IMR-90 (cell line): Measurements from ENCODE around the gene CDK15. TPM values are rescaled to one million over a fixed set of nuclear protein-coding genes. Genes with fewer than 3 reads are reported as not detected.

Experiments used
- ATAC-seq: fragments of 200-7000 bp; cut with Tn5 transposase; 2 replicates; pipeline ENCODE4 v1.9.1; 2020; ENCODE audit warnings: low read depth, mild to moderate bottlenecking, moderate library complexity
- BruUV-seq: library from RNA; stranded (reverse); fragments of 400-500 nt; replicated peaks from 2 replicates; lab custom pipeline; 2021; lab: Mats Ljungman, UMichigan
- CTCF ChIA-PET: fragments of 300-600 bp; formaldehyde crosslinking; extraction: SDS; loops from one replicate; lab custom pipeline; 2021; ENCODE audit warnings: antibody characterized with exemption; lab: Yijun Ruan, JAX
- POLR2A ChIA-PET: fragments of 300-600 bp; sonication (Branson Sonifier 250); formaldehyde crosslinking; loops from one replicate; lab custom pipeline; 2022; ENCODE audit warnings: antibody characterized with exemption; ENCODE audit not compliant: unreplicated experiment; lab: Charles Lee
- DNase-seq: peaks from one replicate; pipeline ENCODE4 v3.0.0; 2013
- H2AFZ ChIP-seq: replicated peaks from 2 replicates; pipeline ENCODE3; 2013; ENCODE audit warnings: low read length, mild to moderate bottlenecking; ENCODE audit not compliant: poor library complexity
- H2AK5ac ChIP-seq: 2 replicates; pipeline ENCODE4 v1.6.1; 2013; ENCODE audit warnings: low read depth, low read length, inconsistent platforms
- H2AK9ac ChIP-seq: replicated peaks from 2 replicates; pipeline ENCODE3; 2013; ENCODE audit warnings: mild to moderate bottlenecking, low read depth, low read length, moderate library complexity; ENCODE audit not compliant: poor library complexity
- H2BK120ac ChIP-seq: 2 replicates; pipeline ENCODE4 v1.6.1; 2013; ENCODE audit warnings: low read depth, low read length, inconsistent platforms
- H2BK15ac ChIP-seq: 3 replicates; pipeline ENCODE4 v1.6.1; 2013; ENCODE audit warnings: low read depth, low read length, inconsistent platforms
- H2BK20ac ChIP-seq: 2 replicates; pipeline ENCODE4 v1.6.1; 2013; ENCODE audit warnings: low read depth, mild to moderate bottlenecking, inconsistent platforms, low read length, moderate library complexity
- H2BK5ac ChIP-seq: 2 replicates; pipeline ENCODE4 v1.6.1; 2013; ENCODE audit warnings: mild to moderate bottlenecking, low read depth, low read length, inconsistent platforms; ENCODE audit not compliant: poor library complexity, severe bottlenecking
- H3K14ac ChIP-seq: replicated peaks from 2 replicates; pipeline ENCODE4 v1.6.1; 2013; ENCODE audit warnings: low read depth, low read length, inconsistent platforms
- H3K18ac ChIP-seq: 2 replicates; pipeline ENCODE4 v1.6.1; 2013; ENCODE audit warnings: low read depth, low read length, control low read depth
- H3K23ac ChIP-seq: 2 replicates; pipeline ENCODE4 v1.6.1; 2013; ENCODE audit warnings: low read depth, low read length, inconsistent platforms
- H3K27ac ChIP-seq: 2 replicates; pipeline ENCODE4 v1.5.1; 2013; ENCODE audit warnings: mild to moderate bottlenecking, control low read depth, low read length; ENCODE audit not compliant: insufficient read depth
- H3K27me3 ChIP-seq: 2 replicates; pipeline ENCODE4 v1.6.1; 2013; ENCODE audit warnings: low read length; ENCODE audit not compliant: control insufficient read depth, insufficient read depth
- H3K36me3 ChIP-seq: 2 replicates; pipeline ENCODE4 v1.6.1; 2013; ENCODE audit warnings: low read length, mixed read lengths; ENCODE audit not compliant: control insufficient read depth, insufficient read depth
- H3K4ac ChIP-seq: 2 replicates; pipeline ENCODE4 v1.6.1; 2013; ENCODE audit warnings: low read depth, low read length, inconsistent platforms
- H3K4me1 ChIP-seq: 2 replicates; pipeline ENCODE4 v1.6.1; 2013; ENCODE audit warnings: low read length, mixed read lengths; ENCODE audit not compliant: control insufficient read depth, insufficient read depth
- H3K4me2 ChIP-seq: 2 replicates; pipeline ENCODE4 v1.6.1; 2013; ENCODE audit warnings: low read depth, mild to moderate bottlenecking, control low read depth, low read length, moderate library complexity
- H3K4me3 ChIP-seq: 2 replicates; pipeline ENCODE4 v1.5.1; 2013; ENCODE audit warnings: low read depth, mild to moderate bottlenecking, control low read depth, low read length, moderate library complexity; ENCODE audit not compliant: insufficient read depth
- H3K56ac ChIP-seq: 2 replicates; pipeline ENCODE4 v1.6.1; 2013; ENCODE audit warnings: low read length, inconsistent platforms; ENCODE audit not compliant: insufficient read depth; ENCODE audit errors: extremely low read depth
- H3K79me1 ChIP-seq, 2 experiments: 2 replicates each; pipeline ENCODE4 v1.6.1; 2013; ENCODE audit warnings: low read length in 2 of 2, inconsistent platforms in 1 of 2, low read depth in 1 of 2
- H3K9ac ChIP-seq: 2 replicates; pipeline ENCODE4 v1.6.1; 2013; ENCODE audit warnings: low read depth, low read length, control low read depth
- H3K9me1 ChIP-seq: 2 replicates; pipeline ENCODE4 v1.6.1; 2013; ENCODE audit warnings: low read length, inconsistent platforms; ENCODE audit not compliant: insufficient read depth
- H3K9me3 ChIP-seq: 2 replicates; pipeline ENCODE4 v1.6.1; 2013; ENCODE audit warnings: low read length; ENCODE audit not compliant: control insufficient read depth, insufficient read depth
- H4K20me1 ChIP-seq: 2 replicates; pipeline ENCODE4 v1.6.1; 2013; ENCODE audit warnings: low read length, inconsistent platforms; ENCODE audit not compliant: insufficient read depth
- H4K5ac ChIP-seq: 2 replicates; pipeline ENCODE4 v1.6.1; 2013; ENCODE audit warnings: mild to moderate bottlenecking, low read depth, low read length, control low read depth
- H4K8ac ChIP-seq, 2 experiments: 2 replicates each; pipeline ENCODE4 v1.6.1; 2013; ENCODE audit warnings: low read depth in 2 of 2, low read length in 2 of 2, control low read depth in 1 of 2, inconsistent platforms in 1 of 2
- H4K91ac ChIP-seq: 2 replicates; pipeline ENCODE4 v1.6.1; 2013; ENCODE audit warnings: low read depth, low read length, inconsistent platforms; ENCODE audit not compliant: insufficient read depth
- BHLHE40 ChIP-seq: fragments of 150-350 bp; IDR thresholded peaks from 2 replicates; pipeline ENCODE4 v1.6.1; 2016; ENCODE audit warnings: mild to moderate bottlenecking, low read depth, low read length
- CEBPB ChIP-seq: IDR thresholded peaks from 2 replicates; pipeline ENCODE4 v1.6.1; 2012; ENCODE audit warnings: low read depth, low read length, improper control_type of control experiment
- CHD1 ChIP-seq: IDR thresholded peaks from 2 replicates; pipeline ENCODE4 v1.6.1; 2012; ENCODE audit warnings: low read depth, low read length, improper control_type of control experiment
- FOS ChIP-seq: fragments of 150-350 bp; IDR thresholded peaks from 2 replicates; pipeline ENCODE4 v1.6.1; 2016; ENCODE audit warnings: low read depth, low read length
- MAFK ChIP-seq: IDR thresholded peaks from 2 replicates; pipeline ENCODE4 v1.6.1; 2012; ENCODE audit warnings: low read depth, low read length, improper control_type of control experiment
- MAZ ChIP-seq: IDR thresholded peaks from 2 replicates; pipeline ENCODE4 v1.6.1; 2012; ENCODE audit warnings: low read depth, mild to moderate bottlenecking, low read length, improper control_type of control experiment, moderate library complexity, borderline replicate concordance
- MXI1 ChIP-seq: IDR thresholded peaks from 2 replicates; pipeline ENCODE4 v1.6.1; 2012; ENCODE audit warnings: low read depth, mild to moderate bottlenecking, low read length, moderate library complexity, borderline replicate concordance
- NFE2L2 ChIP-seq: fragments of 150-350 bp; IDR thresholded peaks from 2 replicates; pipeline ENCODE4 v1.6.1; 2016; ENCODE audit warnings: low read depth, mild to moderate bottlenecking, low read length
- POLR2A ChIP-seq: IDR thresholded peaks from 2 replicates; pipeline ENCODE4 v1.6.1; 2012; ENCODE audit warnings: mild to moderate bottlenecking, low read depth, low read length
- RAD21 ChIP-seq: IDR thresholded peaks from 2 replicates; pipeline ENCODE4 v1.6.1; 2012; ENCODE audit warnings: low read length, improper control_type of control experiment
- RCOR1 ChIP-seq: IDR thresholded peaks from 2 replicates; pipeline ENCODE4 v1.6.1; 2012; ENCODE audit warnings: mild to moderate bottlenecking, low read length, improper control_type of control experiment; ENCODE audit not compliant: insufficient replicate concordance
- RFX5 ChIP-seq: IDR thresholded peaks from 2 replicates; pipeline ENCODE4 v1.8.0; 2012; ENCODE audit warnings: low read depth, mild to moderate bottlenecking, low read length, moderate library complexity
- SMC3 ChIP-seq: fragments of 150-350 bp; IDR thresholded peaks from 2 replicates; pipeline ENCODE4 v1.6.1; 2016; ENCODE audit warnings: low read depth, mild to moderate bottlenecking, antibody characterized with exemption, low read length, moderate library complexity
- WGBS, 2 experiments: methylation state at CpG; one replicate each; pipeline versions ENCODE4 v1.1.5 to v1.1.7; 2013; ENCODE audit warnings: missing lambda C conversion rate in 2 of 2; ENCODE audit not compliant: insufficient read length in 1 of 2; ENCODE audit errors: extremely low coverage in 2 of 2; 5-methylcytosine and 5-hydroxymethylcytosine counted together
- dilution Hi-C: fragments of 300-500 bp; cut with HindIII; formaldehyde crosslinking; loops from one replicate; pipeline ENCODE4 v1.14.3; 2018; ENCODE audit warnings: low sequenced_read_pairs; ENCODE audit not compliant: unreplicated experiment
- in situ Hi-C: fragments of 300-500 bp; cut with MboI; formaldehyde crosslinking; loops from 3 replicates; pipeline ENCODE4 v1.14.3; 2019; ENCODE audit warnings: low sequenced_read_pairs, inconsistent platforms, mixed read lengths
- intact Hi-C: fragments of 100-400 bp; cut with micrococcal nuclease; formaldehyde crosslinking; loops from 2 replicates; pipeline ENCODE4 v1.10.0; 2022
- polyA plus RNA-seq, 3 experiments: library from polyadenylated mRNA; depleted of rRNA; stranded (reverse); fragments of >200 nt; gene quantifications; 2 replicates each; pipeline ENCODE4 v1.2.3, GENCODE V29; 2012; ENCODE audit warnings: low replicate concordance in 1 of 3
- total RNA-seq: library from RNA; depleted of rRNA; stranded (reverse); fragments of >200 nt; gene quantifications from 2 replicates; pipeline ENCODE4 v1.2.3, GENCODE V29; 2012
- TF ChIP-seq, protein P1 (sequence below): conservative IDR thresholded peaks from 2 replicates; pipeline ENCODE4 v1.5.1; 2012; ENCODE audit warnings: mild to moderate bottlenecking, low read depth, low read length, improper control_type of control experiment
- TF ChIP-seq, protein P2 (sequence below): fragments of 150-350 bp; IDR thresholded peaks from 2 replicates; pipeline ENCODE4 v1.6.1; 2016; ENCODE audit warnings: low read depth, mild to moderate bottlenecking, low read length, moderate library complexity, borderline replicate concordance
- TF ChIP-seq, protein P3 (sequence below): fragments of 150-350 bp; IDR thresholded peaks from 2 replicates; pipeline ENCODE4 v1.6.1; 2017; ENCODE audit warnings: mild to moderate bottlenecking, antibody characterized with exemption, low read length, low read depth

The CDK15 gene
- total and polyA plus RNA-seq, 2 of the 4 experiments (the other 2 are of a cell fraction): 16.1 to 33.0 TPM

DNA sequence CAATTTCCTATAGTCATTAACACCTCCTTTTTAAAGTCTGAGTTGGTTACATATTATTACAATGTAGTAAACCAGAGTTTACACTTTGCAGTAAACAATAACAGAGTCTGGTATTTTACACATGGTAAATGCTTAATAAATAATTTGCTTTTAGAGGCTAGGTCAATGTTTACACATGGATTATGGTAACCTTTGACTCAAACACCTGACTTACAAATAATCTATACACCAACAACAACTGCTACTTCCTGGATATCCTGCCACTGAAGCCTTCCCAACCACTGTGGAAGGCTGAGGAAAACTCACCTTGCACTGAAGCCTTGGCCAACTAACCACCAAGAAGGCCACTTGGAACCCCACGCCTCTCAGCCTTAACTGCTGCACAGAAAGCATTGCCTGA lies 31.0 kb upstream of the CDK15 start:
- Histone ChIP-seq H3K27ac (no peak overlapping the region), H3K4ac (no peak overlapping the region), H2BK15ac (no peak overlapping the region; the same call in 2 of the 3 replicates), H3K9me3 (no peaks in the 10 kb centered on the region), H2AK5ac (no peak overlapping the region), H3K36me3 (peaks cover 2% of the 10 kb centered on the region; the same call in 1 of the 2 replicates), H2BK5ac (no peak overlapping the region), H3K56ac (no peak overlapping the region), H2AK9ac (no peak overlapping the region), H4K5ac (no peak overlapping the region), H3K9me1 (peaks cover 9% of the 10 kb centered on the region), H4K91ac (no peak overlapping the region), H3K23ac (peak overlapping the region; percentile 76), H3K27me3 (no peaks in the 10 kb centered on the region), H4K8ac (0 out of 4 replicates have a peak overlapping the region, but pooled peaks of 1 of the 2 experiments have one; percentile 5), H2AFZ (no peak overlapping the region), H3K79me1 (peaks cover 24 to 67% of the 10 kb centered on the region in 2 experiments), H3K4me2 (no peak overlapping the region), H2BK20ac (no peak overlapping the region), H3K9ac (no peak overlapping the region), H2BK120ac (no peak overlapping the region), H3K4me3 (no peak overlapping the region), H3K18ac (no peak overlapping the region), H4K20me1 (peaks cover 32% of the 10 kb centered on the region; the same call in 1 of the 2 replicates), H3K14ac (peak overlapping the region; percentile 37; the same call in 1 of the 2 replicates), H3K4me1 (peaks cover 7% of the 10 kb centered on the region)
- POLR2A ChIA-PET: no interaction called here
- no peak for DNase-seq
- CTCF ChIA-PET: no interaction called here
- WGBS, 2 experiments: no CpG with 5 or more reads among the region's 1 CpG
- intact Hi-C loops (no loop called here), in situ Hi-C loops (no loop called here), dilution Hi-C loops (no loop called here)
- BruUV-seq: no TSS peak
- no peak for ATAC-seq
- TF ChIP-seq, protein P1, sequence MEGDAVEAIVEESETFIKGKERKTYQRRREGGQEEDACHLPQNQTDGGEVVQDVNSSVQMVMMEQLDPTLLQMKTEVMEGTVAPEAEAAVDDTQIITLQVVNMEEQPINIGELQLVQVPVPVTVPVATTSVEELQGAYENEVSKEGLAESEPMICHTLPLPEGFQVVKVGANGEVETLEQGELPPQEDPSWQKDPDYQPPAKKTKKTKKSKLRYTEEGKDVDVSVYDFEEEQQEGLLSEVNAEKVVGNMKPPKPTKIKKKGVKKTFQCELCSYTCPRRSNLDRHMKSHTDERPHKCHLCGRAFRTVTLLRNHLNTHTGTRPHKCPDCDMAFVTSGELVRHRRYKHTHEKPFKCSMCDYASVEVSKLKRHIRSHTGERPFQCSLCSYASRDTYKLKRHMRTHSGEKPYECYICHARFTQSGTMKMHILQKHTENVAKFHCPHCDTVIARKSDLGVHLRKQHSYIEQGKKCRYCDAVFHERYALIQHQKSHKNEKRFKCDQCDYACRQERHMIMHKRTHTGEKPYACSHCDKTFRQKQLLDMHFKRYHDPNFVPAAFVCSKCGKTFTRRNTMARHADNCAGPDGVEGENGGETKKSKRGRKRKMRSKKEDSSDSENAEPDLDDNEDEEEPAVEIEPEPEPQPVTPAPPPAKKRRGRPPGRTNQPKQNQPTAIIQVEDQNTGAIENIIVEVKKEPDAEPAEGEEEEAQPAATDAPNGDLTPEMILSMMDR: no peak
- no peak for TF ChIP-seq SMC3
- no peak for TF ChIP-seq MAZ
- TF ChIP-seq CHD1: no peak
- no peak for TF ChIP-seq FOS
- no peak for TF ChIP-seq RFX5
- no peak for TF ChIP-seq CEBPB
- TF ChIP-seq POLR2A: no peak
- TF ChIP-seq MAFK: no peak
- TF ChIP-seq RAD21: no peak
- TF ChIP-seq RCOR1: no peak
- TF ChIP-seq, protein P2, sequence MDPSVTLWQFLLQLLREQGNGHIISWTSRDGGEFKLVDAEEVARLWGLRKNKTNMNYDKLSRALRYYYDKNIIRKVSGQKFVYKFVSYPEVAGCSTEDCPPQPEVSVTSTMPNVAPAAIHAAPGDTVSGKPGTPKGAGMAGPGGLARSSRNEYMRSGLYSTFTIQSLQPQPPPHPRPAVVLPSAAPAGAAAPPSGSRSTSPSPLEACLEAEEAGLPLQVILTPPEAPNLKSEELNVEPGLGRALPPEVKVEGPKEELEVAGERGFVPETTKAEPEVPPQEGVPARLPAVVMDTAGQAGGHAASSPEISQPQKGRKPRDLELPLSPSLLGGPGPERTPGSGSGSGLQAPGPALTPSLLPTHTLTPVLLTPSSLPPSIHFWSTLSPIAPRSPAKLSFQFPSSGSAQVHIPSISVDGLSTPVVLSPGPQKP: no peak
- no peak for TF ChIP-seq MXI1
- no peak for TF ChIP-seq BHLHE40
- TF ChIP-seq NFE2L2: no peak
- TF ChIP-seq, protein P3, sequence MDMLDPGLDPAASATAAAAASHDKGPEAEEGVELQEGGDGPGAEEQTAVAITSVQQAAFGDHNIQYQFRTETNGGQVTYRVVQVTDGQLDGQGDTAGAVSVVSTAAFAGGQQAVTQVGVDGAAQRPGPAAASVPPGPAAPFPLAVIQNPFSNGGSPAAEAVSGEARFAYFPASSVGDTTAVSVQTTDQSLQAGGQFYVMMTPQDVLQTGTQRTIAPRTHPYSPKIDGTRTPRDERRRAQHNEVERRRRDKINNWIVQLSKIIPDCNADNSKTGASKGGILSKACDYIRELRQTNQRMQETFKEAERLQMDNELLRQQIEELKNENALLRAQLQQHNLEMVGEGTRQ: no peak
